PC-3 (cell line): ENCODE data around the gene ALOX12B. TPM values are rescaled to one million over a fixed set of nuclear protein-coding genes. Genes with fewer than 3 reads are reported as not detected.

ENCODE experiments used
- ATAC-seq: fragments of 200-7000 bp; cut with Tn5 transposase; 2 replicates; pipeline ENCODE4 v1.9.1; 2020; ENCODE audit warnings: mild to moderate bottlenecking, moderate library complexity
- BruUV-seq: library from RNA; stranded (reverse); fragments of 400-500 nt; replicated peaks from 2 replicates; lab custom pipeline; 2021; lab: Mats Ljungman, UMichigan
- CTCF ChIA-PET: fragments of 300-600 bp; sonication (Branson Sonifier 250); formaldehyde crosslinking; loops from one replicate; lab custom pipeline; 2022; ENCODE audit warnings: antibody characterized with exemption; lab: Charles Lee
- POLR2A ChIA-PET: fragments of 300-600 bp; sonication (Branson Sonifier 250); formaldehyde crosslinking; loops from one replicate; lab custom pipeline; 2022; ENCODE audit warnings: antibody characterized with exemption; ENCODE audit not compliant: unreplicated experiment; lab: Charles Lee
- DNase-seq: peaks from one replicate; pipeline ENCODE4 v3.0.0-alpha.2; 2015
- H2AFZ ChIP-seq: fragments of 300-600 bp; sonication (generic); 2 replicates; pipeline ENCODE4 v1.6.0; 2016; ENCODE audit warnings: antibody characterized with exemption, low read length
- H3F3A ChIP-seq: fragments of 300-600 bp; sonication (generic); one replicate; pipeline ENCODE4 v1.6.0; 2017; ENCODE audit warnings: antibody characterized with exemption, low read length, control low read depth, mild to moderate bottlenecking; ENCODE audit not compliant: unreplicated experiment
- H3K27ac ChIP-seq: fragments of 300-600 bp; sonication (generic); 2 replicates; pipeline ENCODE4 v1.5.1; 2016; ENCODE audit warnings: mild to moderate bottlenecking, low read length
- H3K27me3 ChIP-seq: fragments of 300-600 bp; sonication (generic); 2 replicates; pipeline ENCODE4 v1.6.1; 2016; ENCODE audit warnings: low read length, mixed read lengths
- H3K36me3 ChIP-seq: fragments of 300-600 bp; sonication (generic); 2 replicates; pipeline ENCODE4 v1.6.1; 2016; ENCODE audit warnings: low read depth, mixed run types, low read length, mixed read lengths
- H3K4me1 ChIP-seq: fragments of 300-600 bp; sonication (generic); 2 replicates; pipeline ENCODE4 v1.5.1; 2016; ENCODE audit warnings: low read length; ENCODE audit not compliant: insufficient read depth
- H3K4me2 ChIP-seq: fragments of 300-600 bp; sonication (generic); 2 replicates; pipeline ENCODE4 v1.6.0; 2016; ENCODE audit warnings: low read length
- H3K4me3 ChIP-seq: fragments of 300-600 bp; sonication (generic); 2 replicates; pipeline ENCODE4 v1.5.1; 2016; ENCODE audit warnings: mild to moderate bottlenecking, low read length, mixed read lengths
- H3K79me2 ChIP-seq: fragments of 300-600 bp; sonication (generic); 2 replicates; pipeline ENCODE4 v1.6.1; 2017; ENCODE audit warnings: low read length, mixed read lengths
- H3K9ac ChIP-seq: fragments of 300-600 bp; sonication (generic); 2 replicates; pipeline ENCODE4 v1.6.0; 2016; ENCODE audit warnings: mild to moderate bottlenecking, low read length
- H3K9me2 ChIP-seq: fragments of 300-600 bp; sonication (generic); replicated peaks from 2 replicates; pipeline ENCODE4 v1.6.1; 2016; ENCODE audit warnings: mixed run types, low read length, mixed read lengths
- H3K9me3 ChIP-seq: fragments of 300-600 bp; sonication (generic); 2 replicates; pipeline ENCODE4 v1.6.1; 2016; ENCODE audit warnings: low read length, mixed read lengths
- H4K20me1 ChIP-seq: fragments of 300-600 bp; sonication (generic); 2 replicates; pipeline ENCODE4 v1.6.1; 2016; ENCODE audit warnings: low read length, mixed read lengths
- EZH2 ChIP-seq: fragments of 300-600 bp; sonication (generic); IDR thresholded peaks from one replicate; pipeline ENCODE4 v1.6.1; 2017; ENCODE audit warnings: antibody characterized with exemption, mild to moderate bottlenecking, low read length; ENCODE audit not compliant: unreplicated experiment
- EZH2phosphoT487 ChIP-seq: fragments of 300-600 bp; sonication (generic); IDR thresholded peaks from 2 replicates; pipeline ENCODE4 v1.6.1; 2018; ENCODE audit warnings: mild to moderate bottlenecking, antibody characterized with exemption, low read length, borderline replicate concordance
- intact Hi-C: fragments of 100-400 bp; cut with micrococcal nuclease; formaldehyde crosslinking; loops from 2 replicates; pipeline ENCODE4 v1.9.0; 2023
- total RNA-seq: library from RNA; depleted of rRNA; stranded (reverse); fragments of >200 nt; gene quantifications from 2 replicates; pipeline ENCODE4 v1.2.3, GENCODE V29; 2014
- TF ChIP-seq, protein P1 (sequence below): fragments of 300-600 bp; sonication (generic); conservative IDR thresholded peaks from 2 replicates; pipeline ENCODE4 v1.5.1; 2017; ENCODE audit warnings: antibody characterized with exemption, low read depth, mild to moderate bottlenecking, low read length

Gene ALOX12B
- total RNA-seq, 1 experiment from 2014 or later = 0.55 TPM

DNA sequence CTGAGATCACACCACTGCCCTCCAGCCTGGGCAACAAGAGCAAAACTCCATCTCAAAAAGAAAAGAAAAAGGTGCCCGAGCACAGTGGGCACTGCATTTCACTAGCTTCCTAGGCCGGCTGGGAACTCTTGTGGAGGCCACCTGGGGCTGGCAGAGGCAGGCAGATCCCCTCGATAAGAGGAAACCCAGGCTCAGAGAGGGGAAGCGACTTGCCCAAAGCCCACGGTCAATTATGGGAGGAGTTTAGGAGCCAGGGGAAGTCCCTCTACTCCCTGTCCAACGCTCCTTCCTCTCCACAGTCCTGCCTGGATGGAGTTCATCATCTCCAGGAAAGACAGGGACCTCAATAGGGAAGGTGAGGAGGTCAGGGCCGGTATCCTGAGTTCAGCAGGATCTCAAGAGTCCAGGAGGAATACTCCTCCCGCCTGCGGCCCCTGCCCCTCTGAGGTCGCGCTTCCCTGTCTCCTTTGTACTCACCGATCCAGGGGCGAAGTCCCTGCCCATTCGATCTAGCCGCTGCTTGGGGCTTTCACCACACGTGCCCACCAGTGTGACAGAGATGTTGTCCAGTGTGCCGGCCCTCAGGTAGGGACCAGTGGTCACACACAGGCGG lies 30.0 kb upstream of the ALOX12B start:
- CTCF ChIA-PET = no interaction called here
- H3K9me2 ChIP-seq = no peaks in the 10 kb centered on the region
- TF ChIP-seq, protein P1, sequence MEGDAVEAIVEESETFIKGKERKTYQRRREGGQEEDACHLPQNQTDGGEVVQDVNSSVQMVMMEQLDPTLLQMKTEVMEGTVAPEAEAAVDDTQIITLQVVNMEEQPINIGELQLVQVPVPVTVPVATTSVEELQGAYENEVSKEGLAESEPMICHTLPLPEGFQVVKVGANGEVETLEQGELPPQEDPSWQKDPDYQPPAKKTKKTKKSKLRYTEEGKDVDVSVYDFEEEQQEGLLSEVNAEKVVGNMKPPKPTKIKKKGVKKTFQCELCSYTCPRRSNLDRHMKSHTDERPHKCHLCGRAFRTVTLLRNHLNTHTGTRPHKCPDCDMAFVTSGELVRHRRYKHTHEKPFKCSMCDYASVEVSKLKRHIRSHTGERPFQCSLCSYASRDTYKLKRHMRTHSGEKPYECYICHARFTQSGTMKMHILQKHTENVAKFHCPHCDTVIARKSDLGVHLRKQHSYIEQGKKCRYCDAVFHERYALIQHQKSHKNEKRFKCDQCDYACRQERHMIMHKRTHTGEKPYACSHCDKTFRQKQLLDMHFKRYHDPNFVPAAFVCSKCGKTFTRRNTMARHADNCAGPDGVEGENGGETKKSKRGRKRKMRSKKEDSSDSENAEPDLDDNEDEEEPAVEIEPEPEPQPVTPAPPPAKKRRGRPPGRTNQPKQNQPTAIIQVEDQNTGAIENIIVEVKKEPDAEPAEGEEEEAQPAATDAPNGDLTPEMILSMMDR = no peak
- TF ChIP-seq EZH2phosphoT487 (no peak), EZH2 (no peak)
- H3K27me3 ChIP-seq = no peaks in the 10 kb centered on the region
- peak overlapping the region; percentile 92 for H3K4me2 ChIP-seq
- no peak for DNase-seq
- peak overlapping the region; percentile 65 for H2AFZ ChIP-seq
- H3K36me3 ChIP-seq = no peaks in the 10 kb centered on the region
- peaks cover 3% of the 10 kb centered on the region for H4K20me1 ChIP-seq
- POLR2A ChIA-PET = no interaction called here
- H3K79me2 ChIP-seq = no peaks in the 10 kb centered on the region
- peak overlapping the region; percentile 82 for H3K9ac ChIP-seq
- intact Hi-C loops = no loop called here
- peaks cover 12% of the 10 kb centered on the region; the same call in 1 of the 2 replicates for H3K4me1 ChIP-seq
- peaks cover 3% of the 10 kb centered on the region for H3F3A ChIP-seq
- H3K9me3 ChIP-seq = no peaks in the 10 kb centered on the region
- H3K27ac ChIP-seq = peak overlapping the region; percentile 94
- no TSS peak for BruUV-seq
- peak overlapping the region; percentile 72 for H3K4me3 ChIP-seq
- no peak for ATAC-seq

DNA sequence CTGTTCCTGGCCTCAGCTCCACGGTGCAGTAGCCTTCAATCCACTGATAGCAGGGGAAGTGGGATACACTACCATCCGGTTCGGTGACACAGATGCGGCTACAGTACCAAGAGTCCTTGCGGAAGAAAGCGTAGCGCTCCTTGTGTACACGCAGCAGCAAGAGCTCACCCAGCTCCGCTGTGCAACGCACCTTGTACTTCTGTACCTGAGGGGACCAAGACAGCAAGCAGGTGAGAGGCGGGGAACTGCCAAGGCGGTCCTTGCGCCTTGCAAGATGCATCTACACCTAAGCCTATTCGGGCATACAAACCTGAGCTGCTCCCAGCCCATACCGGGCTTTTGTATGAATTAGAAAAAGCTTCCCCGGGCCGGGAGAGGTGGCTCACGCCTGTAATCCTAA lies 29.3 kb upstream of the ALOX12B start:
- no peaks in the 10 kb centered on the region for H3K9me2 ChIP-seq
- H2AFZ ChIP-seq = no peak overlapping the region
- ATAC-seq = no peak
- no peaks in the 10 kb centered on the region for H3K9me3 ChIP-seq
- no peak overlapping the region for H3K9ac ChIP-seq
- H3F3A ChIP-seq = peaks cover 3% of the 10 kb centered on the region
- H3K4me3 ChIP-seq = no peak overlapping the region
- H3K4me2 ChIP-seq = no peak overlapping the region
- BruUV-seq = no TSS peak
- H3K4me1 ChIP-seq = peaks cover 12% of the 10 kb centered on the region; the same call in 1 of the 2 replicates
- H3K36me3 ChIP-seq = no peaks in the 10 kb centered on the region
- H4K20me1 ChIP-seq = peaks cover 3% of the 10 kb centered on the region
- DNase-seq = no peak
- ChIA-PET CTCF (no interaction called here), POLR2A (no interaction called here)
- TF ChIP-seq, protein P1 = no peak
- no peak for TF ChIP-seq EZH2phosphoT487
- TF ChIP-seq EZH2 = no peak
- H3K79me2 ChIP-seq = no peaks in the 10 kb centered on the region
- H3K27ac ChIP-seq = no peak overlapping the region
- intact Hi-C loops = no loop called here
- no peaks in the 10 kb centered on the region for H3K27me3 ChIP-seq

DNA sequence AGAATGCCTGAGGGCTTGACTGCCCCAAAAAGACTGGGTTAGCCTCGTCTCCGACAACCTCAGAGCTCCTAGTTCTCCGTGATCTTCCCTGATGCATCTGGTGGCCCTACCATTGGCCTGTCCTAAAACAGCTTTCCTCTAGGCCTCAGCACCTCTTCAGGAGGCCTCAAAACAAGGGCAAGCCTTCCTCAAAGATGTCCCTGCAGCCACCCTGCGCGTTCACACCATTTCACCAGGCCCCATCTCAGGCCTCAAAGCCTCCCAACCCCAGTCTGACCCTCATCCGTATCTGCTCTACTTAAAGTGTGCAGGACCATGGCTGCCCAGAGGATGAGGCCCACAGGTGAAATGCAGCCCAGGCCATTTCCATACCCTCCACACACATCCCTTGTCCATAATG lies 23.4 kb upstream of the ALOX12B start:
- H4K20me1 ChIP-seq = no peaks in the 10 kb centered on the region
- no peaks in the 10 kb centered on the region for H3K36me3 ChIP-seq
- no peak overlapping the region for H3K9ac ChIP-seq
- DNase-seq = no peak
- ATAC-seq = no peak
- no peak overlapping the region for H3K4me3 ChIP-seq
- no peaks in the 10 kb centered on the region for H3F3A ChIP-seq
- intact Hi-C loops = no loop called here
- no peak overlapping the region for H3K4me2 ChIP-seq
- no peak for TF ChIP-seq EZH2phosphoT487
- TF ChIP-seq, protein P1 = no peak
- no peaks in the 10 kb centered on the region for H3K79me2 ChIP-seq
- H3K9me2 ChIP-seq = no peaks in the 10 kb centered on the region
- ChIA-PET POLR2A (no interaction called here), CTCF (interaction anchor here (0.6 kb wide), 1 partner anchor 379 kb away, joined by 3 read pairs; no protein-coding TSS in a partner anchor)
- H3K4me1 ChIP-seq = no peaks in the 10 kb centered on the region
- H2AFZ ChIP-seq = no peak overlapping the region
- H3K27me3 ChIP-seq = no peaks in the 10 kb centered on the region
- H3K9me3 ChIP-seq = no peaks in the 10 kb centered on the region
- no peak overlapping the region for H3K27ac ChIP-seq
- no TSS peak for BruUV-seq
